Gastrocnemius medialis (tissue), 4 donors: ENCODE measurements around the gene ZNHIT3.

ENCODE experiments used
- POLR2A ChIP-seq, 2 donors: fragments of 450-650 bp; IDR thresholded peaks; one replicate each; pipeline ENCODE4 v1.6.1; 2017; ENCODE audit warnings: antibody characterized with exemption in 2 of 2, mild to moderate bottlenecking in 2 of 2, moderate library complexity in 2 of 2
- TF ChIP-seq, protein P1 (sequence below), 5 experiments: fragments of 450-650 bp in 3 of 5; fragments of 200-600 bp in 2 of 5; sonication (generic) in 2 of 5; IDR thresholded peaks in 4 of 5; conservative IDR thresholded peaks in 1 of 5; 1 replicate in 4 of 5; 2 replicates in 1 of 5; pipeline ENCODE4 v1.5.1; 2016 to 2019; ENCODE audit warnings: antibody characterized with exemption in 5 of 5, mild to moderate bottlenecking in 3 of 5, moderate library complexity in 3 of 5

DNA sequence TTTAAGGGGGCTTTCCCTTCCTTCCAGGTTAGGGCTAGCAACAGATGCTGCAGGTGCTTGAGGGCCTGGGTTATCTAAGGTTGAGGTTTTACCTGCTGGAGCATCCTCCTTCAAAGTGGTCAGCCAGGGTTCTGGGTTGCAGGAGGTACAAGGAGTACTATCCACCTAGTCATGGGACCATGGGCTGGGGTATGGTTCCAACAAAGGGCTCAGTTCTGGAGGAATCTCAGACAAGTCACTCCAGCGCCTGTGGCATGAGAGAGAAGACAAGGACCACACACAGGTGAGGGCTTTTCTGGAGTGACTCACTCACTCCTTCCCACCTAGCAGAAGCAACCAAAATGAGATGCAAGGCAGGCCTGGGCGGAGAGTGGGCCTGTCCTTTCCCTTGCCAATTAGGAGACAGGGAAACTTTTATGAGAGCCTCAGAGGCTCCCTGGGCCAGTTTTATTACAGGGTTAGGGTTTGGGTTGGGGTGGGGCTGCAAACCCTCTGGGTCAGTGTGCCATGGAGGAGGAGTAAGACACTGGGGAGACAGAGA, 46.0 kb downstream of the ZNHIT3 start:
- no peak for TF ChIP-seq POLR2A (IDR thresholded peaks at IDR 0.05)
- TF ChIP-seq, protein P1, sequence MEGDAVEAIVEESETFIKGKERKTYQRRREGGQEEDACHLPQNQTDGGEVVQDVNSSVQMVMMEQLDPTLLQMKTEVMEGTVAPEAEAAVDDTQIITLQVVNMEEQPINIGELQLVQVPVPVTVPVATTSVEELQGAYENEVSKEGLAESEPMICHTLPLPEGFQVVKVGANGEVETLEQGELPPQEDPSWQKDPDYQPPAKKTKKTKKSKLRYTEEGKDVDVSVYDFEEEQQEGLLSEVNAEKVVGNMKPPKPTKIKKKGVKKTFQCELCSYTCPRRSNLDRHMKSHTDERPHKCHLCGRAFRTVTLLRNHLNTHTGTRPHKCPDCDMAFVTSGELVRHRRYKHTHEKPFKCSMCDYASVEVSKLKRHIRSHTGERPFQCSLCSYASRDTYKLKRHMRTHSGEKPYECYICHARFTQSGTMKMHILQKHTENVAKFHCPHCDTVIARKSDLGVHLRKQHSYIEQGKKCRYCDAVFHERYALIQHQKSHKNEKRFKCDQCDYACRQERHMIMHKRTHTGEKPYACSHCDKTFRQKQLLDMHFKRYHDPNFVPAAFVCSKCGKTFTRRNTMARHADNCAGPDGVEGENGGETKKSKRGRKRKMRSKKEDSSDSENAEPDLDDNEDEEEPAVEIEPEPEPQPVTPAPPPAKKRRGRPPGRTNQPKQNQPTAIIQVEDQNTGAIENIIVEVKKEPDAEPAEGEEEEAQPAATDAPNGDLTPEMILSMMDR (IDR thresholded peaks at IDR 0.05 in 4 of 5, conservative IDR thresholded peaks at IDR 0.05 in 1 of 5) = no peak
